HepG2 (cell line): Measurements from ENCODE around the gene FLRT3. TPM values are rescaled to one million over a fixed set of nuclear protein-coding genes. Genes with fewer than 3 reads are reported as not detected.

Experiments
- ATAC-seq: fragments of 200-7000 bp; cut with Tn5 transposase; 3 replicates; pipeline ENCODE4 v1.9.1; 2020; ENCODE audit warnings: mild to moderate bottlenecking, moderate library complexity
- BruUV-seq: library from RNA; stranded (reverse); fragments of 400-500 nt; replicated peaks from 2 replicates; lab custom pipeline; 2021; lab: Mats Ljungman, UMichigan
- CTCF ChIA-PET: fragments of 300-600 bp; formaldehyde crosslinking; extraction: SDS; loops from one replicate; lab custom pipeline; 2021; ENCODE audit warnings: low total read pairs, inconsistent platforms, low intra/inter-chr PET ratio; lab: Yijun Ruan, JAX
- POLR2A ChIA-PET: fragments of 350-600 bp; sonication (Branson Sonifier 250); formaldehyde crosslinking; loops from one replicate; lab custom pipeline; 2020; ENCODE audit warnings: antibody characterized with exemption, inconsistent platforms; lab: Yijun Ruan, JAX
- DNase-seq: peaks from one replicate; pipeline ENCODE4 v3.0.0-alpha.2; 2015; ENCODE audit warnings: low spot score
- FAIRE-seq: peaks from 3 replicates; lab custom pipeline; 2011; peaks lifted over from hg19 to GRCh38; lab: Jason Lieb, UNC
- H2AFZ ChIP-seq: one replicate; pipeline ENCODE4 v1.6.1; 2011; ENCODE audit warnings: low read length, inconsistent platforms
- H3K27ac ChIP-seq: fragments of 300-600 bp; 3 replicates; pipeline ENCODE4 v1.8.0; 2011; ENCODE audit warnings: mixed run types, mild to moderate bottlenecking, mixed read lengths, low read length, inconsistent platforms; ENCODE audit not compliant: insufficient read depth; ENCODE audit errors: extremely low read length
- H3K27me3 ChIP-seq, 2 experiments: fragments of 200-600 bp in 1 of 2; 2 replicates in 1 of 2; 3 replicates in 1 of 2; pipeline versions ENCODE4 v1.6.0 to v1.8.0; 2011; ENCODE audit warnings: low read length in 2 of 2, mild to moderate bottlenecking in 2 of 2, moderate library complexity in 2 of 2, inconsistent platforms in 1 of 2; ENCODE audit not compliant: insufficient read depth in 2 of 2, control insufficient read depth in 1 of 2
- H3K36me3 ChIP-seq, 2 experiments: fragments of 200-600 bp in 1 of 2; replicated peaks in 1 of 2; 2 replicates in 1 of 2; 3 replicates in 1 of 2; pipeline versions ENCODE4 v1.5.1 to v1.8.0; 2011; ENCODE audit warnings: low read length in 2 of 2, inconsistent platforms in 1 of 2; ENCODE audit not compliant: insufficient read depth in 2 of 2, control insufficient read depth in 1 of 2
- H3K4me1 ChIP-seq: 2 replicates; pipeline ENCODE4 v1.5.1; 2012; ENCODE audit warnings: low read length, inconsistent platforms; ENCODE audit not compliant: insufficient read depth
- H3K4me2 ChIP-seq: 2 replicates; pipeline ENCODE4 v1.6.0; 2011; ENCODE audit warnings: low read depth, low read length, inconsistent platforms
- H3K4me3 ChIP-seq, 3 experiments: fragments of 200-600 bp in 1 of 3; sonication (generic), shearing (Covaris generic) in 1 of 3; replicated peaks in 1 of 3; 2 replicates each; pipeline ENCODE4 v1.5.1; 2011 to 2016; ENCODE audit warnings: low read length in 3 of 3, inconsistent platforms in 2 of 3, low read depth in 2 of 3, mild to moderate bottlenecking in 2 of 3, control low read depth in 1 of 3, mixed read lengths in 1 of 3; ENCODE audit not compliant: insufficient read depth in 1 of 3
- H3K79me2 ChIP-seq: one replicate; pipeline ENCODE4 v1.6.1; 2011; ENCODE audit warnings: low read length, inconsistent platforms; ENCODE audit not compliant: insufficient read depth
- H3K9ac ChIP-seq: 2 replicates; pipeline ENCODE4 v1.6.0; 2011; ENCODE audit warnings: mild to moderate bottlenecking, low read depth, low read length, inconsistent platforms; ENCODE audit not compliant: insufficient read depth
- H3K9me3 ChIP-seq: 2 replicates; pipeline ENCODE4 v1.5.1; 2012; ENCODE audit warnings: mild to moderate bottlenecking, low read length
- H4K20me1 ChIP-seq: 2 replicates; pipeline ENCODE4 v1.6.0; 2011; ENCODE audit warnings: inconsistent platforms, mild to moderate bottlenecking, low read length, moderate library complexity; ENCODE audit not compliant: insufficient read depth
- TEAD3 ChIP-seq: optimal IDR thresholded peaks from 2 replicates; pipeline ENCODE3; 2016; ENCODE audit warnings: borderline replicate concordance
- ZBTB38 ChIP-seq: sonication (generic); formaldehyde crosslinking; IDR thresholded peaks from 2 replicates; pipeline ENCODE4 v1.5.1; 2020; ENCODE audit warnings: mild to moderate bottlenecking, missing genetic modification reagents
- WGBS: methylation state at CpG from one replicate; pipeline ENCODE4 v1.1.6; 2017; ENCODE audit warnings: low lambda C conversion rate; 5-methylcytosine and 5-hydroxymethylcytosine counted together
- in situ Hi-C: cut with HindIII; loops from 2 replicates; pipeline ENCODE4 v1.10.0; 2017; ENCODE audit warnings: low pct_unique_long_range_greater_than_20kb; ENCODE audit not compliant: extremely low pct_ligation_motif_present
- intact Hi-C: fragments of 100-400 bp; cut with micrococcal nuclease; formaldehyde crosslinking; loops from one replicate; pipeline ENCODE4 v1.10.0; 2022; ENCODE audit not compliant: unreplicated experiment
- polyA plus RNA-seq, 8 experiments: library from polyadenylated mRNA; depleted of rRNA in 3 of 8; stranded (reverse) in 7 of 8; unstranded in 1 of 8; fragments of >200 nt; fragmentation: Illumina TruSeq in 4 of 8; extraction: Trizol in 4 of 8; gene quantifications; 2 replicates each; pipeline versions ENCODE4 v1.2.1 to v1.2.3, GENCODE V29; 2011 to 2016; ENCODE audit warnings: low read depth in 4 of 8, missing spikeins in 1 of 8, mixed read lengths in 1 of 8; ENCODE audit not compliant: insufficient read depth in 1 of 8
- total RNA-seq, 5 experiments: library from RNA; depleted of rRNA; stranded (reverse); fragments of >200 nt; fragmentation: Illumina TruSeq; extraction: Trizol; gene quantifications; 2 replicates each; pipeline ENCODE4 v1.2.3, GENCODE V29; 2016; ENCODE audit warnings: low read depth in 1 of 5

The FLRT3 gene
- total and polyA plus RNA-seq, 2 of the 13 experiments (the other 11 are each of a cell fraction or from before 2014, with no cell fraction given): 0.44 to 5.3 TPM

DNA sequence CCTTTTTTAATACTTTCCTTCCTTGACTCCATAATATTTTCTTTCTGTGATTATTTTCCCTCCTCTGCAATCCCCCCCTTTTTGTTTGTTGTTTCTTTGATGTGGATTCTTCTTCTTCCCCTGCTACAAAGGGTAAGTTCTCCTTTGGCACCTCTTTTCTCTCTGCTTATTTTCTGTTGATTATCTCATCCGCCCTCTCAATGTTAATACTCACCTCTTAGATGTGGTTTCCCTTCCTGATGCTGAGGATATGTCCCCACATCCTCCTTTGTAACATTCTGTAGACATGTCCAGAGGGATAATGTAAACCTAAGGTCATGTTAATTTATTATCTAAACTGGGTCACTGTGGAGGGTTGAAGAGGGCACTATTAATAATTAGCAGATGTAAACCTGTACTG lies 17.7 kb downstream of the FLRT3 start:
- no peaks in the 10 kb centered on the region for H4K20me1 ChIP-seq
- CTCF ChIA-PET: no interaction called here

DNA sequence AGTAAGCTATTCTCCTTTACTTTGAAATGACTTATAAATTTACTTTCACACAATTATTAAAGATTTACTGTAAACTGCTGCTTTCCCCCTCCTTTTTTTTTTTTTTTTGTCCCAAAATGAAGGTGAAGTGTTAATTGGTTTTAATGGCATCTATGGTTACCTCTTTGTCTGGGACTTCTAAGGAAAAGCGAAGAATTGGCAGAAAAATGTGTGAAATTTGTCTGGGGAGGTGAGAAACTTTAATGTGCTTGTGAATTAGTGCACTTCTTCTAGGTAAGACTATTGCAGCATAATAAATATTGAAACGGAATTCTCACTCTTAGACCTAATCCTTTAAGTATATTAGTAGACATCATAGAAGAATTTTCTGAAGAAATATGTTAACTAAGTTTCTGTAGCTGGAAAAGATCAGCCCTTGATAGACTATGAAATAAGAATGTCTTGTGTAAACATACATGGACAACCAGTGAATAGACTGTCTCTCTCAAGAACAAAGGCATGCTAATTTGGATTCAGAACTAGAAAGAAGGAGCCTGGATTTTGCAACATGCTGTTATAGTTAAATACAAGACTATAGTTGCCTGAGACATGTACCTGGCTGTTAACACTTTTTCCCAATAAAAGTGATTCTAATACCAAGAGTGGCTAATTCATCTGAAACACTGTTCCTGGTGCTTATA lies 23.9 kb downstream of the FLRT3 start:
- no peak for ATAC-seq
- H3K4me3 ChIP-seq: no peak overlapping the region
- 2% methylated on average over 2 of the region's 2 CpGs for WGBS
- CTCF ChIA-PET: no interaction called here
- H3K4me2 ChIP-seq: no peak overlapping the region
- no peaks in the 10 kb centered on the region for H3K4me1 ChIP-seq
- H3K79me2 ChIP-seq: no peaks in the 10 kb centered on the region
- no peak overlapping the region for H2AFZ ChIP-seq
- no peak for DNase-seq
- no peaks in the 10 kb centered on the region for H3K27me3 ChIP-seq
- intact Hi-C loops: no loop called here
- no peaks in the 10 kb centered on the region for H3K9me3 ChIP-seq
- TF ChIP-seq ZBTB38 (CRISPR knock-in tag): no peak
- TF ChIP-seq, all 625 proteins: peak for 0
- Histone ChIP-seq H3K36me3 (no peaks in the 10 kb centered on the region), H3K9ac (no peak overlapping the region), H3K27ac (no peak overlapping the region), H4K20me1 (no peaks in the 10 kb centered on the region)
- no peak for FAIRE-seq
- POLR2A ChIA-PET: no interaction called here
- no TSS peak for BruUV-seq
- in situ Hi-C loops: no loop called here

More for the DNA sequence above, 17.7 kb downstream of the FLRT3 start:
- no peak for FAIRE-seq
- intact Hi-C loops: no loop called here
- Histone ChIP-seq H3K9ac (no peak overlapping the region), H3K4me3 (no peak overlapping the region), H3K79me2 (no peaks in the 10 kb centered on the region), H3K27me3 (no peaks in the 10 kb centered on the region)
- in situ Hi-C loops: no loop called here
- no TSS peak for BruUV-seq
- TF ChIP-seq TEAD3 (CRISPR knock-in tag): no peak
- TF ChIP-seq, all 625 proteins: peak for 0
- Histone ChIP-seq H3K9me3 (no peaks in the 10 kb centered on the region), H3K36me3 (no peaks in the 10 kb centered on the region), H3K4me1 (no peaks in the 10 kb centered on the region), H2AFZ (no peak overlapping the region), H3K4me2 (no peak overlapping the region), H3K27ac (no peak overlapping the region)
- WGBS: 12% methylated on average over 1 of the region's 1 CpG
- POLR2A ChIA-PET: no interaction called here
- no peak for ATAC-seq
- no peak for DNase-seq
